ENCODE measurements around the gene SLC22A5.
"Not testable (repeated sequence)": the region's sequence is repeated elsewhere in the genome, so short reads cannot be mapped to it uniquely, and the experiment has no call there.

Gene SLC22A5

DNA sequence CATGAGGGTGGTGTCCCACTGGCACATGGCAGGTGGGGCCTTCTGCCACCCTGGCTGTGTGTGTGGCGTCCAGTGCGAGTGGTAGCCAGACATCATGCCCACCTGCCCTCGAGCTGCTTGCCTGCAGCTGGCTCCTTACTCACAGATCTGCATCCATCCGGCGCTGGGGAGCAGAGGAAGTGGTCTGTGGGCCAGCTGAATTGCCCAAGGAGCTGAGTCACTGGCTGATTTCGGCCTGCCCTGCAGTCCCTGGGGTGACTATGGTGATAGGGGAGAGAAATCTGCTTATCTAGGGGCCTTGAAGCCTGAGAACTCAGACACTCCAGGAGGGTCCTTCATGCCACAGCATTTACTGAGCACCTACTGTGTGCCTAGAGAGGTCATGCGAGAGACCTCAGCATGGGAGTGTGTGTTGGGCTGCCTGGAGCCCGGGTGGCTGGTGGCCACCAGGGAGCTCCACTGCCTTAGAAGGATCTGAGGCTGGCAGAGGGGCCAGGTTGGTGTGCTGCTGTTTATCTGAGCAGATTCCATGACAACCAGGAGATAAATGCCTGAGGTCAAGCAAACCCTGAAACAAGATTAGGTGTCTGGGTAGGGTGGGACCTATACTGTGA is 57.1 kb downstream of the SLC22A5 start:
- DNase-seq (ENCODE audit: low read depth in 2 of 2), result peak; percentile 60 to 66

DNA sequence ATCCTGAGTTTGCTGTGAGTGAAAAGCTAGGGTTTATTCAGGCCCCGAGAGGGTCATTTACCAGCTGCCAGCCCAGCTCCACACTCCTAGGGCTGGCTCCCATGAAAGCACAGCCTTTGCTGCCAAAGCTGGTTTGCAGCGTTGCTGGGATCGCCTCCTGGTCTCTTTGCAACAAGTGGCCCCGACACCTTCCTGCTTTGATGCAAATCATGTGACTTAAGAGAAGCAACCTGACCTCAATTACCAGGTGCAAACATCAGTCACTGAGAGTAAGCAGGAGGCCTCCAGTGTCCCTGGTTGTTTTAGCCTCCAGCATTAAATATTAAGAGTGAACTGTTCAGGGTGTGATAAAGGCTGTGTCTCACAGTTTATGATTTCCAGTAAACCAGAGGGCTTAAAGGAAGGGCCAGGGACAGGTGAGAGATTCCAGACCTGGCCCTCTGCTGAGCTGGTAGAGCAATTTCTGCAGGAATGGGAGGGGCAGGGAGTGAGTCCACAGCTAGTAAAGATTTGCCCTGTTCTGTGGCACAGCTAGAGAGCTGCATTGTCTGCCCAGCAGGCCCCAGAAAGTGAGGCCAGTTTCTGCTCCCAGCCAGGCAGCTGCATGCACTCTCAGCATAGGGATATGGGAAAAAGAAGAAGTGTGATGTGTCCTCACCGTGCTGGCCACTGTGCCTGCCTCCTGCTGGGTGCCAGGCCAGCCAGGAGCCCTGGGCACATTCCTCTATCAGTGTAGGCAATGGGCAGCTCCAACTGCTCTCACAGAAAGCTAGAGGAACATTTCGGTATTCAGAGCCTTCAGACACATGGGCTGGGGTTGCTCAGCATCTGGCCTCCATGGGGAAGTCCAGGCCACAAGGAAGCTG is 58.0 kb downstream of the SLC22A5 start:
- DNase-seq (ENCODE audit: low read depth in 2 of 2), result peak in 1 of 2 donors; percentile 49

DNA sequence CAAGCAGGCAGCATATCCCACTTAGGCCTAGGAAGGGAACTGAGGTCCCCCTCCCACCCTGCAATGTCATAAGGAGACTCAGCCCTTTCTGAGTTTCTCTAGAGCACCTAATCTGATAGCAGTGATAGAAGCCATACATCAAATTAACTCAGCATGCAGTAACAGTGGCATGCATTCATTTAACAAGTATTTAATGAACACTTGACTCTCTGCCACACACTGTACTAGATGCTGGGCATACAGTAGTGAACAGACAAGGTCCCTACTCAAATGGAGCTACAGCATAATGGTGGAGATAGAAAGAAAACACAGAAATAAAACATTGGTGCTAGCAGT is 58.6 kb downstream of the SLC22A5 start:
- DNase-seq (ENCODE audit: low read depth in 2 of 2), result no peak

DNA sequence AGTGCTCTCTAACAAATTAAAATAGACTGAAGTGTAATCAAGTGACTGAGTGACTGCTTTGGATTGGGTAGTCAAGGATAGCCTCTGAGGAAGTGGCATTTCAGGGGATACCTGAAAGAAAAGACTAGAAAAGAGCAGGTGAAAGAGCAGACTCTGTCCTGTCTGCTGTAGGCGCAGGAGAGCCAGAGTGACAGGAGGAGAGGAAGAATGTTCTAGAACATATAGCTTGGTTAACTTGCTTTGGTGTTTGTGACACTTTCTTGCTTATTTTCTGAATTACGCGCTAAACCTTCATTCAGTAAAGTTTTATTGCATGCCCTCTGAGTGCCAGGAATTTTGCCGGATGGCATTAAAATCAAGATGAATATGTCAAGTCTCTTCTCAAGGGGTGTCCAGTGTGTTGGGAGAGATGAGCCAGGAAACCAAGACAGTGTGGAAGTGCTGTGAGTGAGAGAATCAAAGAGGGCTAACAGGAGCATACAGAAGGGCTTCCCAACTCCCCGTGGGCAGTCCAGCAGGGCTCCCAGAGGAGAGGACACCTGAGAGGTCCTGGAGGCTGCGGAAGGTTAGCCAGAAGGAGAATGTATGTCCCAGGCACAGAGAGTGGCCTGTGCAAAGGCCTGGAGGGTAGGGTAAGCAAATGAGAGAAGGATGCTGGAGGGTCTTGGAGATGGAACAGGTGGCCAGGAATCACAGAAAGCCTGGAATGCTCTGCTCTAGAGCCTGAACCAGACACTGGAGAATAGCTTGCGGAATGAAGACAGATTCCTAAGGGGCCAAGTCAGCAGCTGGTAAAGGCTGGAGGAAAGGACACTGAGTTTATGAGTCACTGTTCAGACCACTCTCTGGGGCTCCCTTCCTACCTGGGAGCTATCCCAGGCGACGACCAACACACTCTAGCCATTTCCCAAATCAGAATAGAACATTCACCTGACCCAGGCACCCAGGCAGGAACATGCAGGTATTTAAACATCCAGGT is 59.3 kb downstream of the SLC22A5 start:
- DNase-seq (ENCODE audit: low read depth in 2 of 2), result no peak

DNA sequence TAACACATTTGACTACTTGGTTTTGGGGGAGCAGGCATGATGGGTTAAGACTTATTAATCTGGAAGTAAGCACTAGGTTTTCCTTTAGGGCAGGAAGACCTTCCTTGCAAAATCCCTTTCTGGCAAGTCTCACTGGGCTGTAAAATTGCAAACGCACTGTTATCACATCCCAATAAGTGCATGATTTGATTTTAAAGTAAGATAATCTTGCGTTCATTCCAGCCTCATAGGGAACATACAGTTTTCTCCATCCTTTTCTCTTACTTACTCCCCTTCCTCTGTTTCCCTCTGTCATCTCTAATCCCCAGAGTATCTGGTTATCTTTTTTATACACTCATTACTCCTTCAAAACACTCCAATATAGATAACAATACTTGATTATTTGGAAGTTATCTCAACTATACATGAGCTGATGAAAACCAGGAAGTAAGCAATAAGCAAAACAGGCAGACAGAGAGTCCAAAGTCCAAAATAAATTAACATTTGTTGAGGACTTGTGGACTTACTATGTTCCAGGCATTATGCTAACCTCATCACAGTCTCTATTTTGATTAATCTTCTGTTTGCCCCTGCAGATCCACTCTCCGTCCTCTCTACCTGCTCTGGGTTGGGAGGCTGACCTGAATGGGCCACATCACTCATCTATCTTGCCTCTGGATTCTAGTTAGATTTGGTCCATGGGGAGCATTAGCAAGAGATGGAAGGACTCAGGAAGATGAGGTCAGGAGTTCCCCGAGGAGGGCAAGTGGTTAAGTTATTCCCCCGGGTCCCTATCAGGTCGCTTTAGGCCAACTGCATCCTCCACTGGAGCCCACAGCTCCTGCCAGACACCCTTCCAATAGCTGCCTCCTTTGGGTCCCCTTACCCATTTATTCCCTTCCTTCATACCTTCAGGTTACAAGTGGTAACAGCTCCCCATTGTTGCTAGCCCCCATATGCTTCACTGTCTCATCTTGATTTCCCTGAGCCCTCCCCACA is 60.2 kb downstream of the SLC22A5 start:
- no peak for DNase-seq (ENCODE audit: low read depth in 2 of 2)

DNA sequence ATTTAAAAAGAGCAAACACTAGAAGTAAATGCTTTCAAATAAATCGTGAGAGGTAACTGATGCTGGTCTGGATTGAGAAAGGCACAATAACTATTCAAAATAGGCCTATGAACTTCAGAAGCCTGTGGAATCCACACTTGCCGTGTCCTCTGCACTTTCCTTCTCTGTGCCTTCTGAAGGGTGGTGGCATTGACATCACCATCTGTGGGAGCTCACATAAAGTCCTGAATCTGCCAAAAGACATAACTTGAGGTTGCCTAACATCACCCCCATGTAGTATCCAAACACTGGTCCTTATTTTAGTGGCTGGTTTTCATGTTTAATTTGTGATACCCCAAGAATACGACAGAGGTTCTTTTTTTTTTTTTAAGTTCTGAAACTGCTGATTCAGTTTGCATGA is 61.2 kb downstream of the SLC22A5 start:
- DNase-seq (ENCODE audit: low read depth in 2 of 2), result no peak

DNA sequence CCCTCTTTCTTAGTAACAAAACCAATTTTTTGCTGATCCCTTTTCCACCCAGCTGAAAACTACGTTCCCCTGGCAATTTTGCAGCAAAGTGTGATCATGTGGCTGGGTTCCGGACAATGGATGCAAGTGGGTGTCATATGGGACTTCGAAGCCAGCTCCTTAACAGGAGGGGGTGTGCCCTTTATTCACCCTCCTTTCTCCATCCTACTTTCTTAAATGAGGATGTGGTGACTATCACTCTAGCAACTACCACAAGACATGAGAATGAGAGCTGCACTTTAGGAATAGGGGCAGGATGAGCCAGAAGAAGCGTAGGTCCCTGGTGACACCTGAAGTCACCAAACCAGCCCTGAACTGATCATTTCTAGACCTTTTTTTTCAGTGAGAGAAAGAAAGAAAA is 62.1 kb downstream of the SLC22A5 start:
- no peak for DNase-seq (ENCODE audit: low read depth in 2 of 2)

DNA sequence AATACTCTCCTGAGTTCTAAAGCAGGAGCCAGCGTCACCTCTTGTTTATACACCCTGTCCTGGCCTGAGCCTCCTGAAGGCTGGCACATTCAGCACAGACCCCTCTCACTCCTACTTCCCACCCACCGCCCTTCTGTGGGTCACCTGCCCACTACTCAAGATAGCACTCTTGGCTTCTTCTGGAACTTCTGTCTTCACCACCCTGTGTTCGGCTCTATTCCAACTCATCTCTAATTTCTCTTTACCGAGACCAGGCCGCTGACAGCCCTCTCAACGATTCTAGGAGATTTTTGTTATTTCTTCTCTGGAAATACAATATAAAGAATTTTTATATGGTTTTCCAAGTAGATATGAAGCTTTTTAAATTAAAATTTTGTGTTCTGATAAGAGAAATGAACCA is 63.6 kb downstream of the SLC22A5 start:
- no peak for DNase-seq (ENCODE audit: low read depth in 2 of 2)

DNA sequence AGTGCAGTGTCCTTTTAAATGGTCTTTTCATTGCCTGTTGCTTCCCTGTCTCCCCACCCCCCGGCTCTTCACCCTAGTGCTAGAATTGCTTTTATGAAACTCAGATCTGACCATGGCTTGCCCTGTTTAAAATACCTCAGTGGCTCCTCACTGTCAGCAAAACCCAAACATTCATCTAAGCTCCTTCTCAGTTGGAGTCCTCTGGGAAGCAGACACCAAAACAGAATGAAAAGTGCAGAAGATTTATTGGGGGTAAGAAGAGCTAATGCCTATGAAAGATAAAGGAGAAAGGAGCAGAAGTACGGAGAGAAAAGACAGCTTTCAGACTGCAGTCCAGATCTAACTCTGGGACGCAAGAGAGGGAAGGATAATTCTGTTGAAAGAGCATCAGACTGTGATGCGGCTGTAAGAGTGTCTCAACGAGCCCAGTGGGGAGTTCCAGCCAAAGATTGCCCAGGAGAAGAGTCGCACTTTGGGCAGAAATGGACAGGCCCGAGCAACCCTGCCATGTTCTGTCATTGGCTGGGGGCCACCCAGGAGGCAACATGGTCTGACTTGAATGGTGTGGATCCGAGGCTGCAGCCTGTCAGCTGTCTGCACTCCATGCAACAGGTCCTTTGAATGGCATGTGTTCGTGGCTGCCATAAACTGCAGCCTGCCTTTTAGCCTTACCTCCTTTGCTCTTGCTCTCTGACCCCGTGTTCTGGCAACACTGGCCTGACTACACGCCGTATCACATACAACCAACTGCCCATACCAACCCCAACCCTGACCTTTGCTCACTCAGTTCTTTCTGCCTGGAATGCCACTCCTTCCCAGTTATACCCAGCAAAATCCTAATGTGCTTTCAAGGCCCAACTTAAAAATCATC is 65.1 kb downstream of the SLC22A5 start:
- no peak for DNase-seq (ENCODE audit: low read depth in 2 of 2)

DNA sequence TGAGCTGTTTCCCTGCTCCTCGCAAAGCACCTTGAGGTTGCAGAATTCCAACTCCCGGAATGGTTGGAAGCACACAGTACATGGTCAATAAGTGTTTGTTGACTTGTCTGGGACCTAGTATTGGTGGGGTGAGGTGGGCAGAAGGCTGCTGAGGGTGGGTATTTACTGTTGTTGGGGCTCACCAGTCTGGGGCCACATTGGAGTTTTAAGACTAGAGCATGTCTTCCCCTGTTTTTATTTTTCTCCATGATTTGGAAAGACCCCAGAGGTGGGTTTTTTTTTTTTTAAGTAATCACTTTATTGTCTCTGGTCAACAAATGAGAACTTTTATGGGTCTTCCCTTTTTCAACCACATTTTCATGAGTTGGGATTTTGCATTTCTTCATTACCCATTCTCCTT is 65.9 kb downstream of the SLC22A5 start:
- DNase-seq (ENCODE audit: low read depth in 2 of 2), result no peak

DNA sequence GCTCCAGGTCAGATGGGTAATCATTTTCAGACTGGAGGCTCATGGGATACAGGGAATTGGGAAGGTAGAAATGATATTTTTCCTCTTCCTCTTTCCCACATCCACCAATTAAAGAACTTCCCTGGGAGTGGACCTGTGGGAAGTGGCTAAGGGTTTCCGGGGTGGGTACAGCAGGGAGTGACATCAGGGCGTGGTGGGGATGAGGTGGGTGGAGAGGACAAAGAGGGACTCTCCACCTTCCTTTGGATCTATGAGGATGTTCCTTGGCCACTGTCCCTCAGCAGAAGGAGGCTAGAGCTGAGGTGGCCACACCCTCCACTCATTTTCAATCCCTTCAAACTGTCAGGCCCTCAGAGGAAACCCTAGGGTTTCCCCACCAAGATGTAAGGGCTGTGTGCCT is 66.4 kb downstream of the SLC22A5 start:
- DNase-seq (ENCODE audit: low read depth in 2 of 2), result no peak

DNA sequence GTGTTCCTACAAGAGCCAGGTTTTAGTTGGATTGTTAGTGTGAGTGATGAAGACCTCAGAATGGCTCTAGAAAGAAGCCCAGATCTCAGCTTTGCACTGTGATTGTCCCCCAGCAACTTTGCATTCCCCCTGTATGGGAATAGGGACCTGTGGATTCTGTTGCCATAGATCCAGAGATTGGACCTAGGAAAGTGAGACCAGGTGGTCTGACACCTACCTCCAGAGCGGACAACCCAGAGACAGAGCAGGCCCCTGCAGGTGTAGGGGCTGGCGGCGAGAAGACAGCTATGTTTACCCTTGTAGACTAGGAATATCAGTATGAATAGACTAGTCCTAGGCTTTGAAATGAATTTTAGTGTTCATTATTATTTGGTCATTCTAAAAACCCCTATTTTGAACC is 67.4 kb downstream of the SLC22A5 start:
- no peak for DNase-seq (ENCODE audit: low read depth in 2 of 2)

DNA sequence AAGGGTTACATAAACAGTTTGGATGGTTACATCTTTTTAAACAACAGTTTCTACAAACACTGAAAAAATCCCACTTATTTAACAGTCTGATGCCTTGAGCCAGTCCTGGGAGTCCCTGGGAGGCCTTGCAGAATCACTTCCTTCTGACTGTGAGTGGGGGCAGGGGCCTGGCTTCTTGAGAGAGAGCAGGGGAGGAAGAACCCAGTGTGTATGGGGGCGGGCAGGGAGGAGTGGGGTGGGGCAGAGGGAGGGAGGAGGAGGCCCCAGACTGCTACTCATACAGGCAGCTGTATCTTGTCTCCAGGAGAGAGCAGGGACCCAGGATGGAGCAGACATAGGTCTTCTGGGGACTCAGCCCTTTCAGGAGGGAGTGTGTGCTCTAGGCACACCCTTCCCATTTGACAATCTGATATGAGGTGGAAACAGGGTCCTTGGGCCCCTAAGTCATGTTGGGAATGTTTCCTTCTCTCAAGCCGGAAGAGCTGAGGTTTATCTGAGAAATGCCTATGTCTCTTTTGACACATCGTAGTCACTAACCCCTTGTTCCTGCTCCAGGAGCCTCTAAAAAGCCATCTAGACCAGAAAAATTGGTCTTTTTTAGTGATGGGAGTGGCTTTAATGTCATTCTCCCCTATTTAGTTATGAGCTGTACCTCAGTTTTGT is 68.2 kb downstream of the SLC22A5 start:
- peak in 1 of 2 donors; percentile 56 for DNase-seq (ENCODE audit: low read depth in 2 of 2)

DNA sequence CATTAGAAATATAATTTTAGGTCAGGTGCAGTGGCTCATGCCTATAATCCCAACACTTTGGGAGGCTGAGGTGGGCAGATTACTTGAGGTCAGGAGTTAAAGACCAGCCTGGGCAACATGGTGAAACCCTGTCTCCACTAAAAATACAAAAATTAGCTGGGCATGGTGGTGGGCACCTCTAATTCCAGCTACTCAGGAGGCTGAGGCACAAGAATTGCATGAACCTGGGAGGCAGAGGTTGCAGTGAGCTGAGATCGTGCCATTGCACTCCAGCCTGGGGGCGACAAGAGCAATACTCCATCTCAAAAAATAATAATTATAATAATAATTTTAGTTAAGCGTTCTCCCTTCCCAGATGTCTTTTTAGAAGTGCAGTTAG is 68.7 kb downstream of the SLC22A5 start:
- not testable (repeated sequence) for DNase-seq (ENCODE audit: low read depth in 2 of 2)

DNA sequence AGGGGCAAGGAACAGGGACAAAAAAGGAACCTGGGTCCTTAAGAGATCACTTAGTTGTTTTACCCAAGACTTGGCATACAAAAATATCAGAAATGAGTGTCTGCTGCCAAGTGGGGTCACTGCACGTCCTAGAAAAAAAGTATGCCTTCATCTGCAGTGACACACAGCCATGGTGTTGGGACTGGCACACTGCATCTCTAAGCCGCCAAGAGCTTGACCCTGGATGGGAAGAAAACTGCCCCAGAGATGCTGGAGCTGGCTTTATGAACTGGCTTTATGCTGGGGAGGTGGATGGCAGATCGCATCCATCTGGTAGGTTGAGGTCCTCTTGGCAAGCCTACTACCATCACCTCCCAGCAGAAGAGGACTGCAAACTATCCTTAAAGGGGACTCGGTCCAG is 69.4 kb downstream of the SLC22A5 start:
- no peak for DNase-seq (ENCODE audit: low read depth in 2 of 2)

DNA sequence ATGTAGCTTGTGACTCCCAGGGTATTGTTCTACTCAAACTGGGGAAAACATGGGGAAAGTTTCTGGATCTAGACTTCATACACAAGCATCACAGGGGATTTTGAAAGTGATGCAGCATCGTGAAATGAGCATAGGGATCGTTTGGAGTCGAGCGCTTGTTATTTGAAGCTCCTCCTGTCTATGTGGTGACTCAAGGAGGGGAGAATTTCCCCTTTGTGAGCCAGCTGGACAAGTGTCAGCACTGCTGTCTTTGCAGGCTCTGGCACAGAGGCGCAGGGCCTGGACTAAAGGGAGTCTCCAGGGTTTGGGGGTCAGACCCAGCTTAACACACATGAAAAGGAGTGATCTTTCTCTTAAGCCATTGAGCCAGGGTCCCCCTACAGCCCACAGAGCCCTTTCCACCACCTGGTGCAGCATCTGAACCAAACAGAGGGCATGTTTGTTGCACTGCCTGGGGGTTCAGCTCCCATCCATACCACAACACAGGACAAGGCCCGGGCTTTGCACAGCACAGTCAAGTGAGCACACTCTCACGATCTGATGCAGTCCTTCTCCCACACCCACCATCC is 70.1 kb downstream of the SLC22A5 start:
- no peak for DNase-seq (ENCODE audit: low read depth in 2 of 2)

DNA sequence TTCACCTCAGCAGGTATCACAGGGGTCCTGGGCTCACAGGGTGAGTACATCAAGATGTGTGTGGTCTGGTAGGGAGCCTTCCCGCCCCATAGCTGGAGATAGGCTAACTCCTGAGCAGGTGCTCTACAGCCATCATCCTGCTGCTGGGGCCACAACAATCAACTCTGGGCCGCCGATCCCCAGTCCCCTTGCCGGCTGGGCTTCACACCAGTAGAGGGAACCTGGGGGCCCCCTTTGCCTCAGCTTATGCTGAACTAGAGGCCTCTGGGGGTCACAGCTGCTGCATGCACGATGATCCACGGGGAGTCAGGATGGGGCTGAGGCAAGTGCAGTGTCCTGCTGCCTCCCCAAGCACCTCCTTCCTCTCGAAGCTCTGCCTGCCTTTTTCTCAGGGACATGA is 74.6 kb downstream of the SLC22A5 start:
- DNase-seq (ENCODE audit: low read depth in 2 of 2), result no peak
